ENCODE measurements around the gene TRUB1. TPM values are rescaled to one million over a fixed set of nuclear protein-coding genes. Genes with fewer than 3 reads are reported as not detected.
A peak's percentile ranks its signal among the peaks of the same experiment; 100 is the strongest.

The TRUB1 gene
- total and polyA plus RNA-seq, 2 donors (not counting 3 experiments of a cell fraction or from before 2014, with no cell fraction given): 4.6 to 16.7 TPM

- FAIRE-seq: no peak
- H3K27me3 ChIP-seq (ENCODE audit: control insufficient read depth in 2 of 2, insufficient read depth in 2 of 2, low read length in 2 of 2): no peaks in the 10 kb centered on the region
- H4K20me1 ChIP-seq (replicated peaks; ENCODE audit: control insufficient read depth, extremely low read depth, insufficient read depth, low read length): no peaks in the 10 kb centered on the region
- intact Hi-C loops (cut with micrococcal nuclease): loop anchor here (10.0 kb wide), 1 partner anchor 107 kb away; the partner anchor contains the start of gene ATRNL1
- no peaks in the 10 kb centered on the region for H3K36me3 ChIP-seq (ENCODE audit: control insufficient read depth in 2 of 2, extremely low read depth in 1 of 2, insufficient read depth in 2 of 2, low read length in 2 of 2)
- H3K79me2 ChIP-seq (ENCODE audit: control insufficient read depth, insufficient read depth, low read length): no peaks in the 10 kb centered on the region
- POLR2A ChIA-PET: no interaction called here
- H3K4me1 ChIP-seq (ENCODE audit: control insufficient read depth, extremely low read depth, insufficient read depth, low read length): no peaks in the 10 kb centered on the region
- no peaks in the 10 kb centered on the region for H3K9me1 ChIP-seq (replicated peaks; ENCODE audit: control insufficient read depth, extremely low read depth, insufficient read depth, low read length)
- no peak overlapping the region for H3K27ac ChIP-seq (ENCODE audit: insufficient read depth, low read depth, low read length)
- peak; percentile 41 for DNase-seq (ENCODE audit: low read depth, low spot score)
- no peak overlapping the region for H2AFZ ChIP-seq (ENCODE audit: low read depth, low read length)
- H3K9me3 ChIP-seq (replicated peaks; ENCODE audit: control insufficient read depth, insufficient read depth, low read length): no peaks in the 10 kb centered on the region
- CTCF ChIA-PET: interaction anchor here (1.2 kb wide), 1 partner anchor 109 kb away, joined by 3 read pairs; no protein-coding TSS in a partner anchor
- TF ChIP-seq JUN (IDR thresholded peaks at IDR 0.05; ENCODE audit: borderline replicate concordance, insufficient read depth, insufficient read length, low read depth): no peak
- no peak for TF ChIP-seq POLR2A (IDR thresholded peaks at IDR 0.05; ENCODE audit: low read depth, low read length)
- TF ChIP-seq EZH2 (IDR thresholded peaks at IDR 0.05; ENCODE audit: borderline replicate concordance, low read depth, low read length, severe bottlenecking): no peak
- TF ChIP-seq GATA2 (IDR thresholded peaks at IDR 0.05; ENCODE audit: insufficient read depth, insufficient read length, low read depth, low read length): no peak
- TF ChIP-seq FOS (IDR thresholded peaks at IDR 0.05; ENCODE audit: borderline replicate concordance, insufficient read depth, low read length): no peak
- no peak for TF ChIP-seq MAX (IDR thresholded peaks at IDR 0.05; ENCODE audit: insufficient read depth, insufficient read length)
- no TSS peak for BruUV-seq (replicated peaks)
- H3K9ac ChIP-seq (replicated peaks; ENCODE audit: extremely low read depth, insufficient read depth, low read length): no peak overlapping the region
- H3K4me3 ChIP-seq (replicated peaks in 1 of 3; ENCODE audit: insufficient read depth in 1 of 3, low read depth in 1 of 3, low read length in 3 of 3): no peak overlapping the region
- dilution Hi-C loops (cut with MboI; ENCODE audit: extremely low pct_ligation_motif_present, low sequenced_read_pairs): no loop called here
- H3K4me2 ChIP-seq (ENCODE audit: insufficient read depth, low read length): no peak overlapping the region
These were observed 50.0 kb downstream of the TRUB1 start for GRCh38 chr10:114987995-114988394.

- no peaks in the 10 kb centered on the region for H3K27me3 ChIP-seq (ENCODE audit: control insufficient read depth in 2 of 2, insufficient read depth in 2 of 2, low read length in 2 of 2)
- no peaks in the 10 kb centered on the region for H3K9me3 ChIP-seq (replicated peaks; ENCODE audit: control insufficient read depth, insufficient read depth, low read length)
- no peak overlapping the region for H3K27ac ChIP-seq (ENCODE audit: insufficient read depth, low read depth, low read length)
- no peaks in the 10 kb centered on the region for H4K20me1 ChIP-seq (replicated peaks; ENCODE audit: control insufficient read depth, extremely low read depth, insufficient read depth, low read length)
- no peaks in the 10 kb centered on the region for H3K79me2 ChIP-seq (ENCODE audit: control insufficient read depth, insufficient read depth, low read length)
- no peak overlapping the region for H3K4me3 ChIP-seq (replicated peaks in 1 of 3; ENCODE audit: insufficient read depth in 1 of 3, low read depth in 1 of 3, low read length in 3 of 3)
- no peaks in the 10 kb centered on the region for H3K36me3 ChIP-seq (ENCODE audit: control insufficient read depth in 2 of 2, extremely low read depth in 1 of 2, insufficient read depth in 2 of 2, low read length in 2 of 2)
- no peak overlapping the region for H2AFZ ChIP-seq (ENCODE audit: low read depth, low read length)
- H3K9ac ChIP-seq (replicated peaks; ENCODE audit: extremely low read depth, insufficient read depth, low read length): no peak overlapping the region
- DNase-seq (ENCODE audit: low read depth, low spot score) (no peak), FAIRE-seq (no peak)
- H3K9me1 ChIP-seq (replicated peaks; ENCODE audit: control insufficient read depth, extremely low read depth, insufficient read depth, low read length): no peaks in the 10 kb centered on the region
- CTCF ChIA-PET: no interaction called here
- dilution Hi-C loops (cut with MboI; ENCODE audit: extremely low pct_ligation_motif_present, low sequenced_read_pairs): no loop called here
- POLR2A ChIA-PET: no interaction called here
- H3K4me1 ChIP-seq (ENCODE audit: control insufficient read depth, extremely low read depth, insufficient read depth, low read length): no peaks in the 10 kb centered on the region
- BruUV-seq (replicated peaks): no TSS peak
- no peak overlapping the region for H3K4me2 ChIP-seq (ENCODE audit: insufficient read depth, low read length)
- intact Hi-C loops (cut with micrococcal nuclease): no loop called here
- TF ChIP-seq EZH2 (IDR thresholded peaks at IDR 0.05; ENCODE audit: borderline replicate concordance, low read depth, low read length, severe bottlenecking) (no peak), MYC (IDR thresholded peaks at IDR 0.05; ENCODE audit: low read depth, low read length) (no peak), JUN (IDR thresholded peaks at IDR 0.05; ENCODE audit: borderline replicate concordance, insufficient read depth, insufficient read length, low read depth) (no peak), CTCF (IDR thresholded peaks at IDR 0.05; ENCODE audit: extremely low read depth in 1 of 2, insufficient read depth in 1 of 2, low read depth in 1 of 2, low read length in 2 of 2) (no peak), GATA2 (IDR thresholded peaks at IDR 0.05; ENCODE audit: insufficient read depth, insufficient read length, low read depth, low read length) (no peak)
These were observed 52.6 kb downstream of the TRUB1 start for GRCh38 chr10:114990586-114990985.
